DOHH2 (cell line): ENCODE data around the gene CCL13.

Source experiments
- H3F3A ChIP-seq: fragments of 200-600 bp; sonication (generic), shearing (Covaris generic); 2 replicates; pipeline ENCODE4 v1.6.0; 2016; ENCODE audit warnings: antibody characterized with exemption, mild to moderate bottlenecking; ENCODE audit not compliant: control insufficient read depth, insufficient read depth
- H3K27ac ChIP-seq: fragments of 200-600 bp; sonication (generic); 2 replicates; pipeline ENCODE4 v1.5.1; 2014; ENCODE audit warnings: low read depth, mild to moderate bottlenecking, low read length, moderate library complexity
- H3K27me3 ChIP-seq: fragments of 200-600 bp; sonication (generic); 2 replicates; pipeline ENCODE4 v1.6.1; 2014; ENCODE audit warnings: mild to moderate bottlenecking, low read length, mixed read lengths; ENCODE audit not compliant: control insufficient read depth
- H3K36me3 ChIP-seq: fragments of 200-600 bp; sonication (generic); 2 replicates; pipeline ENCODE4 v1.6.1; 2014; ENCODE audit warnings: mild to moderate bottlenecking, low read length, moderate library complexity, mixed read lengths; ENCODE audit not compliant: control insufficient read depth
- H3K4me1 ChIP-seq: fragments of 200-600 bp; sonication (generic); 2 replicates; pipeline ENCODE4 v1.6.1; 2014; ENCODE audit warnings: mild to moderate bottlenecking, low read length, mixed read lengths; ENCODE audit not compliant: control insufficient read depth
- H3K4me2 ChIP-seq: fragments of 200-600 bp; sonication (generic); 2 replicates; pipeline ENCODE4 v1.6.0; 2014; ENCODE audit warnings: mild to moderate bottlenecking, low read length, moderate library complexity
- H3K4me3 ChIP-seq: fragments of 200-600 bp; sonication (generic); 2 replicates; pipeline ENCODE4 v1.5.1; 2014; ENCODE audit warnings: mild to moderate bottlenecking, low read length, mixed read lengths
- H3K79me2 ChIP-seq: fragments of 200-600 bp; sonication (generic); 2 replicates; pipeline ENCODE4 v1.6.1; 2014; ENCODE audit warnings: mild to moderate bottlenecking, low read length, mixed read lengths; ENCODE audit not compliant: control insufficient read depth
- H3K9me2 ChIP-seq: fragments of 200-600 bp; sonication (generic); replicated peaks from 2 replicates; pipeline ENCODE4 v1.6.1; 2014; ENCODE audit warnings: mild to moderate bottlenecking, low read length, mixed read lengths; ENCODE audit not compliant: control insufficient read depth
- H3K9me3 ChIP-seq: fragments of 200-600 bp; sonication (generic); 2 replicates; pipeline ENCODE4 v1.6.1; 2014; ENCODE audit warnings: antibody characterized with exemption, low read length, mixed read lengths; ENCODE audit not compliant: control insufficient read depth, insufficient read depth
- H4K20me1 ChIP-seq: fragments of 200-600 bp; sonication (generic); 2 replicates; pipeline ENCODE4 v1.6.0; 2014; ENCODE audit warnings: low read depth, mild to moderate bottlenecking, antibody characterized with exemption, low read length, moderate library complexity; ENCODE audit not compliant: control insufficient read depth, insufficient read depth
- CTCF ChIP-seq: fragments of 200-600 bp; sonication (generic); IDR thresholded peaks from one replicate; pipeline ENCODE4 v1.5.1; 2014; ENCODE audit warnings: antibody characterized with exemption, mild to moderate bottlenecking, low read depth, low read length; ENCODE audit not compliant: poor library complexity, severe bottlenecking
- EZH2phosphoT487 ChIP-seq: fragments of 200-600 bp; sonication (generic); IDR thresholded peaks from 2 replicates; pipeline ENCODE4 v1.6.1; 2017; ENCODE audit warnings: borderline replicate concordance, mild to moderate bottlenecking, antibody characterized with exemption, low read length, moderate library complexity, mixed read lengths

Gene CCL13

GRCh38 chr17:34368946-34369500 is 12.7 kb downstream of the CCL13 start:
- H3K4me2 ChIP-seq = no peak overlapping the region
- no peaks in the 10 kb centered on the region for H4K20me1 ChIP-seq
- H3K79me2 ChIP-seq = no peaks in the 10 kb centered on the region
- 0 out of 2 replicates have a peak, but pooled peaks cover 3% of the 10 kb centered on the region for H3K4me1 ChIP-seq
- TF ChIP-seq CTCF (no peak), EZH2phosphoT487 (no peak)
- peaks cover 9% of the 10 kb centered on the region; the same call in 1 of the 2 replicates for H3K27me3 ChIP-seq
- H3K27ac ChIP-seq = no peak overlapping the region
- no peak overlapping the region for H3K4me3 ChIP-seq
- H3K9me2 ChIP-seq = no peaks in the 10 kb centered on the region
- H3F3A ChIP-seq = no peaks in the 10 kb centered on the region
- 0 out of 2 replicates have a peak, but pooled peaks cover 2% of the 10 kb centered on the region for H3K36me3 ChIP-seq
- no peaks in the 10 kb centered on the region for H3K9me3 ChIP-seq

GRCh38 chr17:34369571-34369970 is 13.3 kb downstream of the CCL13 start:
- no peaks in the 10 kb centered on the region for H3F3A ChIP-seq
- H3K36me3 ChIP-seq = 0 out of 2 replicates have a peak, but pooled peaks cover 2% of the 10 kb centered on the region
- TF ChIP-seq CTCF (no peak), EZH2phosphoT487 (no peak)
- no peak overlapping the region for H3K4me3 ChIP-seq
- H4K20me1 ChIP-seq = no peaks in the 10 kb centered on the region
- no peak overlapping the region for H3K27ac ChIP-seq
- no peaks in the 10 kb centered on the region for H3K9me3 ChIP-seq
- peaks cover 7% of the 10 kb centered on the region; the same call in 1 of the 2 replicates for H3K27me3 ChIP-seq
- no peak overlapping the region for H3K4me2 ChIP-seq
- no peaks in the 10 kb centered on the region for H3K9me2 ChIP-seq
- H3K4me1 ChIP-seq = 0 out of 2 replicates have a peak, but pooled peaks cover 3% of the 10 kb centered on the region
- H3K79me2 ChIP-seq = no peaks in the 10 kb centered on the region

- H4K20me1 ChIP-seq = no peaks in the 10 kb centered on the region
- no peak overlapping the region for H3K4me2 ChIP-seq
- H3K79me2 ChIP-seq = no peaks in the 10 kb centered on the region
- no peak overlapping the region for H3K27ac ChIP-seq
- H3K9me2 ChIP-seq = no peaks in the 10 kb centered on the region
- H3K4me3 ChIP-seq = no peak overlapping the region
- peaks cover 4% of the 10 kb centered on the region; the same call in 1 of the 2 replicates for H3K27me3 ChIP-seq
- no peaks in the 10 kb centered on the region for H3K9me3 ChIP-seq
- no peaks in the 10 kb centered on the region for H3F3A ChIP-seq
- TF ChIP-seq CTCF (no peak), EZH2phosphoT487 (no peak)
- no peaks in the 10 kb centered on the region for H3K36me3 ChIP-seq
- H3K4me1 ChIP-seq = no peaks in the 10 kb centered on the region
These were observed 14.2 kb downstream of the CCL13 start for GRCh38 chr17:34370376-34370996.
